ENCODE results near the gene ARSK.

- TF ChIP-seq POLR2AphosphoS5 (IDR thresholded peaks at IDR 0.05; ENCODE audit: insufficient read depth in 1 of 2, low read depth in 1 of 2) (no peak), POLR2A (IDR thresholded peaks at IDR 0.05) (no peak)
- TF ChIP-seq, protein P1, sequence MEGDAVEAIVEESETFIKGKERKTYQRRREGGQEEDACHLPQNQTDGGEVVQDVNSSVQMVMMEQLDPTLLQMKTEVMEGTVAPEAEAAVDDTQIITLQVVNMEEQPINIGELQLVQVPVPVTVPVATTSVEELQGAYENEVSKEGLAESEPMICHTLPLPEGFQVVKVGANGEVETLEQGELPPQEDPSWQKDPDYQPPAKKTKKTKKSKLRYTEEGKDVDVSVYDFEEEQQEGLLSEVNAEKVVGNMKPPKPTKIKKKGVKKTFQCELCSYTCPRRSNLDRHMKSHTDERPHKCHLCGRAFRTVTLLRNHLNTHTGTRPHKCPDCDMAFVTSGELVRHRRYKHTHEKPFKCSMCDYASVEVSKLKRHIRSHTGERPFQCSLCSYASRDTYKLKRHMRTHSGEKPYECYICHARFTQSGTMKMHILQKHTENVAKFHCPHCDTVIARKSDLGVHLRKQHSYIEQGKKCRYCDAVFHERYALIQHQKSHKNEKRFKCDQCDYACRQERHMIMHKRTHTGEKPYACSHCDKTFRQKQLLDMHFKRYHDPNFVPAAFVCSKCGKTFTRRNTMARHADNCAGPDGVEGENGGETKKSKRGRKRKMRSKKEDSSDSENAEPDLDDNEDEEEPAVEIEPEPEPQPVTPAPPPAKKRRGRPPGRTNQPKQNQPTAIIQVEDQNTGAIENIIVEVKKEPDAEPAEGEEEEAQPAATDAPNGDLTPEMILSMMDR (IDR thresholded peaks at IDR 0.05), result no peak
Observed at GRCh38 chr5:95528565-95528964, 26.3 kb upstream of the ARSK start.
